K562 (cell line): Measurements from ENCODE around the gene LAPTM4A. TPM values are rescaled to one million over a fixed set of nuclear protein-coding genes. Genes with fewer than 3 reads are reported as not detected.
A peak's percentile ranks its signal among the peaks of the same experiment; 100 is the strongest.

Experiments
- ATAC-seq: fragments of 200-7000 bp; cut with Tn5 transposase; 3 replicates; pipeline ENCODE4 v1.9.1; 2020; ENCODE audit warnings: moderate library complexity
- BruUV-seq: library from RNA; stranded (reverse); fragments of 400-500 nt; replicated peaks from 2 replicates; lab custom pipeline; 2021; lab: Mats Ljungman, UMichigan
- CTCF ChIA-PET: fragments of 300-600 bp; formaldehyde crosslinking; extraction: SDS; loops from one replicate; lab custom pipeline; 2021; ENCODE audit warnings: low intra/inter-chr PET ratio; lab: Yijun Ruan, JAX
- POLR2A ChIA-PET: fragments of 300-600, 350-650 bp; sonication (Branson Sonifier 250); formaldehyde crosslinking; extraction: SDS; loops from one replicate; lab custom pipeline; 2021; ENCODE audit warnings: antibody characterized with exemption, inconsistent platforms; lab: Yijun Ruan, JAX
- DNase-seq, 4 experiments: peaks; one replicate each; pipeline versions ENCODE4 v3.0.0 to v3.0.0-alpha.2; 2011 to 2018; ENCODE audit warnings: low spot score in 3 of 4, mixed read lengths in 3 of 4; ENCODE audit errors: extremely low read depth in 1 of 4
- FAIRE-seq: peaks from 2 replicates; lab custom pipeline; 2011; peaks lifted over from hg19 to GRCh38; lab: Jason Lieb, UNC
- H2AFZ ChIP-seq: 2 replicates; pipeline ENCODE4 v1.6.0; 2011; ENCODE audit warnings: low read depth, low read length, control low read depth, inconsistent platforms
- H3K27ac ChIP-seq: fragments of 200-600 bp; 3 replicates; pipeline ENCODE4 v1.8.0; 2011; ENCODE audit warnings: low read depth, mild to moderate bottlenecking, control low read depth, inconsistent platforms, low read length, moderate library complexity, mixed read lengths; ENCODE audit errors: extremely low read depth
- H3K27me3 ChIP-seq, 2 experiments: fragments of 300-600 bp in 1 of 2; 2 replicates in 1 of 2; 3 replicates in 1 of 2; pipeline versions ENCODE4 v1.6.0 to v1.8.0; 2011; ENCODE audit warnings: inconsistent platforms in 2 of 2, low read length in 2 of 2, mild to moderate bottlenecking in 1 of 2, mixed read lengths in 1 of 2, moderate library complexity in 1 of 2; ENCODE audit not compliant: control insufficient read depth in 2 of 2, insufficient read depth in 2 of 2
- H3K36me3 ChIP-seq: fragments of 300-600 bp; 3 replicates; pipeline ENCODE4 v1.8.0; 2011; ENCODE audit warnings: mild to moderate bottlenecking, low read length, inconsistent platforms; ENCODE audit not compliant: control insufficient read depth, insufficient read depth
- H3K4me1 ChIP-seq, 2 experiments: fragments of 200-600 bp in 1 of 2; replicated peaks in 1 of 2; 2 replicates in 1 of 2; 3 replicates in 1 of 2; pipeline versions ENCODE4 v1.5.1 to v1.8.0; 2011; ENCODE audit warnings: inconsistent platforms in 2 of 2, low read length in 2 of 2, mild to moderate bottlenecking in 1 of 2, mixed read lengths in 1 of 2, moderate library complexity in 1 of 2; ENCODE audit not compliant: control insufficient read depth in 2 of 2, insufficient read depth in 2 of 2
- H3K4me2 ChIP-seq: 2 replicates; pipeline ENCODE4 v1.6.1; 2011; ENCODE audit warnings: low read length, control low read depth, inconsistent platforms, mixed read lengths; ENCODE audit not compliant: insufficient read depth
- H3K4me3 ChIP-seq: fragments of 200-600 bp; sonication (generic), shearing (Covaris generic); 2 replicates; pipeline ENCODE4 v1.5.1; 2016; ENCODE audit warnings: control low read depth, inconsistent platforms
- H3K79me2 ChIP-seq: fragments of 200-600 bp; 3 replicates; pipeline ENCODE4 v1.8.0; 2011; ENCODE audit warnings: low read length, inconsistent platforms; ENCODE audit not compliant: control insufficient read depth, insufficient read depth
- H3K9ac ChIP-seq, 2 experiments: 2 replicates each; pipeline versions ENCODE4 v1.6.0 to v1.6.1; 2011; ENCODE audit warnings: low read depth in 2 of 2, low read length in 2 of 2, control low read depth in 1 of 2, inconsistent platforms in 1 of 2, mild to moderate bottlenecking in 1 of 2, mixed read lengths in 1 of 2; ENCODE audit not compliant: insufficient read depth in 1 of 2
- H3K9me1 ChIP-seq: one replicate; pipeline ENCODE4 v1.6.0; 2011; ENCODE audit warnings: inconsistent platforms, mild to moderate bottlenecking, low read length, moderate library complexity; ENCODE audit not compliant: control insufficient read depth, insufficient read depth
- H3K9me3 ChIP-seq: replicated peaks from 2 replicates; pipeline ENCODE4 v1.5.1; 2011; ENCODE audit warnings: low read depth, low read length, inconsistent platforms; ENCODE audit not compliant: control insufficient read depth, insufficient read depth
- H4K20me1 ChIP-seq: replicated peaks from 2 replicates; pipeline ENCODE4 v1.6.1; 2011; ENCODE audit warnings: low read length, inconsistent platforms, mixed read lengths; ENCODE audit not compliant: control insufficient read depth, insufficient read depth
- AFF4 ChIP-seq: sonication (generic); formaldehyde crosslinking; IDR thresholded peaks from 2 replicates; pipeline ENCODE4 v1.8.0; 2023; ENCODE audit warnings: mild to moderate bottlenecking, missing genetic modification reagents
- CREBBP ChIP-seq: IDR thresholded peaks from one replicate; pipeline ENCODE4 v1.6.1; 2012; ENCODE audit warnings: low read depth, mild to moderate bottlenecking, control low read depth, inconsistent platforms, low read length
- CSDE1 ChIP-seq, 2 experiments: fragments of 450-650 bp; IDR thresholded peaks; 2 replicates each; pipeline ENCODE4 v1.6.1; 2016; ENCODE audit warnings: mild to moderate bottlenecking in 1 of 2
- DIDO1 ChIP-seq: fragments of 450-650 bp; IDR thresholded peaks from 2 replicates; pipeline ENCODE4 v1.6.1; 2016; ENCODE audit warnings: low read depth, missing biosample characterization, missing genetic modification characterization
- EGR1 ChIP-seq: fragments of 450-650 bp; conservative IDR thresholded peaks from 2 replicates; pipeline ENCODE4 v1.6.1; 2017; ENCODE audit warnings: mild to moderate bottlenecking
- FOXJ3 ChIP-seq: sonication (generic); formaldehyde crosslinking; IDR thresholded peaks from 2 replicates; pipeline ENCODE4 v1.4.0; 2020; ENCODE audit warnings: mild to moderate bottlenecking, missing genetic modification reagents
- HNRNPL ChIP-seq: fragments of 200-400 bp; formaldehyde crosslinking; IDR thresholded peaks from 2 replicates; pipeline ENCODE4 v1.6.1; 2017; ENCODE audit warnings: low read depth, mild to moderate bottlenecking, low read length
- MBD2 ChIP-seq: sonication (generic); IDR thresholded peaks from 2 replicates; pipeline ENCODE4 v1.6.1; 2016; ENCODE audit warnings: low read depth, borderline replicate concordance
- NFXL1 ChIP-seq: fragments of 450-650 bp; formaldehyde crosslinking; IDR thresholded peaks from 2 replicates; pipeline ENCODE4 v1.4.0; 2021; ENCODE audit warnings: mild to moderate bottlenecking
- POLR2H ChIP-seq: IDR thresholded peaks from 2 replicates; pipeline ENCODE4 v1.6.1; 2016; ENCODE audit warnings: missing genetic modification characterization, low read depth, mild to moderate bottlenecking, control low read depth, missing compliant biosample characterization, moderate library complexity
- SETDB1 ChIP-seq: IDR thresholded peaks from one replicate; pipeline ENCODE4 v1.6.1; 2012; ENCODE audit warnings: low read length, control low read depth, inconsistent platforms
- SMARCA5 ChIP-seq: fragments of 450-650 bp; IDR thresholded peaks from 2 replicates; pipeline ENCODE4 v1.6.1; 2016
- SMARCE1 ChIP-seq: fragments of 450-650 bp; IDR thresholded peaks from 2 replicates; pipeline ENCODE4 v1.7.1; 2016; ENCODE audit warnings: mild to moderate bottlenecking
- SRF ChIP-seq, 2 experiments: fragments of 250-450, 450-650 bp in 1 of 2; sonication (Bioruptor Pico) in 1 of 2; sonication (generic) in 1 of 2; formaldehyde crosslinking; IDR thresholded peaks; 2 replicates each; pipeline versions ENCODE4 v1.5.0 to v1.5.1; 2020 to 2022; ENCODE audit warnings: mild to moderate bottlenecking in 1 of 2, missing genetic modification reagents in 1 of 2
- TARDBP ChIP-seq: fragments of 450-650 bp; IDR thresholded peaks from 2 replicates; pipeline ENCODE4 v1.6.1; 2016
- TCF3 ChIP-seq: sonication (generic); formaldehyde crosslinking; IDR thresholded peaks from 2 replicates; pipeline ENCODE4 v1.4.0; 2020; ENCODE audit warnings: mild to moderate bottlenecking, missing genetic modification reagents
- TRIM25 ChIP-seq: fragments of 450-650 bp; IDR thresholded peaks from 2 replicates; pipeline ENCODE4 v1.7.0; 2016; ENCODE audit warnings: borderline replicate concordance
- ZNF444 ChIP-seq: fragments of 250-450 bp; sonication (Bioruptor Pico); IDR thresholded peaks from 2 replicates; pipeline ENCODE4 v1.4.0; 2020; ENCODE audit warnings: mild to moderate bottlenecking, moderate library complexity
- WGBS: fragments of 100-300 bp; shearing (Covaris generic); methylation state at CpG from one replicate; pipeline ENCODE4 v1.1.6; 2016; ENCODE audit warnings: low coverage, mixed read lengths; ENCODE audit not compliant: insufficient coverage; ENCODE audit errors: missing lambda C conversion rate; 5-methylcytosine and 5-hydroxymethylcytosine counted together
- in situ Hi-C: fragments of 300-500 bp; cut with MboI; formaldehyde crosslinking; loops from 4 replicates; pipeline ENCODE4 v1.15.0; 2018; ENCODE audit warnings: inconsistent platforms, mixed read lengths
- intact Hi-C: fragments of 100-400 bp; cut with micrococcal nuclease; formaldehyde crosslinking; loops from 2 replicates; pipeline ENCODE4 v1.14.2; 2022
- polyA plus RNA-seq, 8 experiments: library from polyadenylated mRNA; depleted of rRNA in 4 of 8; stranded (reverse) in 5 of 8; unstranded in 3 of 8; fragments of >200 nt; fragmentation: Nextera tagmentation in 2 of 8; fragmentation: Illumina TruSeq in 1 of 8; extraction: Ambion mirVana in 2 of 8; extraction: Trizol in 1 of 8; gene quantifications; 2 replicates each; pipeline versions ENCODE4 v1.2.1 to v1.2.3, GENCODE V29; 2011 to 2014; ENCODE audit warnings: inconsistent platforms in 1 of 8, missing spikeins in 1 of 8
- total RNA-seq, 7 experiments: library from RNA; depleted of rRNA in 6 of 7; stranded (reverse); fragments of >200 nt in 6 of 7; fragmentation: Illumina TruSeq in 2 of 7; extraction: Trizol in 2 of 7; gene quantifications; 2 replicates each; pipeline versions ENCODE4 v1.2.1 to v1.2.3, GENCODE V29; 2011 to 2021; ENCODE audit warnings: low replicate concordance in 1 of 7

The LAPTM4A gene
- total and polyA plus RNA-seq, 9 of the 15 experiments (the other 6 are each of a cell fraction or from before 2014, with no cell fraction given) = 13.4 to 157 (median 50.1) TPM

- Histone ChIP-seq H3K27me3 (no peaks in the 10 kb centered on the region), H3K9me3 (no peaks in the 10 kb centered on the region; the same call in 1 of the 2 replicates), H2AFZ (peak overlapping the region; percentile 99), H4K20me1 (peaks cover 21% of the 10 kb centered on the region), H3K9me1 (no peaks in the 10 kb centered on the region), H3K79me2 (peaks cover 37% of the 10 kb centered on the region), H3K9ac (peak overlapping the region in 1 of 2 experiments; percentile 94; a peak in 2 of 4 replicates), H3K4me1 (peaks cover 0 to 23% of the 10 kb centered on the region in 2 experiments; a peak in 3 of 5 replicates), H3K4me3 (peak overlapping the region; percentile 70), H3K36me3 (0 out of 3 replicates have a peak, but pooled peaks cover 2% of the 10 kb centered on the region), H3K27ac (peak overlapping the region; percentile 98), H3K4me2 (peak overlapping the region; percentile 97)
- ATAC-seq (peak; percentile 68), FAIRE-seq (peak; percentile 6), DNase-seq (peak; percentile 82 to 90 (median 84))
- in situ Hi-C loops = no loop called here
- 2% methylated on average over 5 of the region's 5 CpGs for WGBS
- POLR2A ChIA-PET = interaction anchor here (0.6 to 2.7 kb wide), 8 partner anchors 10 to 228 kb away, joined by 3 to 20 read pairs (median 4); no protein-coding TSS in a partner anchor
- CTCF ChIA-PET = interaction anchor here (0.6 kb wide), 1 partner anchor 292 kb away, joined by 5 read pairs; no protein-coding TSS in a partner anchor
- intact Hi-C loops = loop anchor here (5.0 kb wide), 1 partner anchor 151 kb away; the partner anchor contains the start of gene TTC32
- BruUV-seq = no TSS peak
- TF ChIP-seq EGR1 (peak; percentile 98), CSDE1 (IDR thresholded peaks at IDR 0.05) (no peak), FOXJ3 (CRISPR knock-in tag) (no peak), HNRNPL (no peak), TRIM25 (no peak), POLR2H (tag) (no peak), SRF (CRISPR knock-in tag; IDR thresholded peaks at IDR 0.05) (no peak), DIDO1 (tag) (no peak), MBD2 (0 out of 2 replicates have a peak, but pooled peaks have one; percentile 17), TARDBP (no peak), SMARCE1 (0 out of 2 replicates have a peak, but pooled peaks have one; percentile 36), CREBBP (no peak), ZNF444 (CRISPR knock-in tag) (no peak), AFF4 (no peak), SMARCA5 (no peak), NFXL1 (no peak), SETDB1 (no peak), TCF3 (CRISPR knock-in tag) (peak; percentile 76)
These were observed 1.4 kb upstream of the LAPTM4A start for GRCh38 chr2:20052861-20053281.
